ENCODE results near the gene CDK19. TPM values are rescaled to one million over a fixed set of nuclear protein-coding genes. Genes with fewer than 3 reads are reported as not detected.

The CDK19 gene
- polyA plus RNA-seq, 6 donors from 2014 or later = 0.51 to 5.4 (median 3.9) TPM

DNA sequence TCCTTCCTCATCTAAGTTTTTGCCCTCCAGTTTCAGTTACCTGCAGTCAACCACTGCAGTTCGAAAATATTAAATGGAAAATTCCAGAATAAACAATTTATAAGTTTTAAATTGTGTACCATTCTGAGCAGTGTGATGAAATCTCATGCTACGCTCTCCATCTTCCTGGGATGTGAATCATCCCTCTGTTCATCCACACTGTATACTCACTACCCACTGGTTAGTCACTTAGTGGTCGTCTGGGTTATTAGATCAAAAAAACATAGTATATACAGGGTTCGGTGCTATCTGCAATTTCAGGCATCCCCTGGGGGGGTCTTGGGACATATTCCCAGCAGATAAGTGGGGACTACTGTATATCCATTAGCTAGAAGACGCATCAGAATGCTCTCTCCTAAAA lies 186.9 kb downstream of the CDK19 start:
- Mint-ChIP-seq H3K27me3 (no peaks in the 10 kb centered on the region), H3K36me3 (peaks cover 0 to 25% of the 10 kb centered on the region in 2 donors), H3K9me3 (no peaks in the 10 kb centered on the region), H3K27ac (no peak overlapping the region), H3K4me3 (no peak overlapping the region), H3K4me1 (peaks cover 0 to 9% (median 0%) of the 10 kb centered on the region in 3 donors)
- DNase-seq (no peak), ATAC-seq (ENCODE audit: low read depth in 2 of 2) (no peak)

- no peak overlapping the region for H3K27ac Mint-ChIP-seq
- DNase-seq (no peak), ATAC-seq (ENCODE audit: low read depth in 2 of 2) (no peak)
- no peaks in the 10 kb centered on the region for H3K27me3 Mint-ChIP-seq
- peaks cover 0 to 9% (median 0%) of the 10 kb centered on the region in 3 donors for H3K4me1 Mint-ChIP-seq
- no peaks in the 10 kb centered on the region for H3K9me3 Mint-ChIP-seq
- no peak overlapping the region for H3K4me3 Mint-ChIP-seq
- peaks cover 13 to 35% of the 10 kb centered on the region in 2 donors for H3K36me3 Mint-ChIP-seq
These were observed 188.8 kb downstream of the CDK19 start for GRCh38 chr6:110626442-110626841.

DNA sequence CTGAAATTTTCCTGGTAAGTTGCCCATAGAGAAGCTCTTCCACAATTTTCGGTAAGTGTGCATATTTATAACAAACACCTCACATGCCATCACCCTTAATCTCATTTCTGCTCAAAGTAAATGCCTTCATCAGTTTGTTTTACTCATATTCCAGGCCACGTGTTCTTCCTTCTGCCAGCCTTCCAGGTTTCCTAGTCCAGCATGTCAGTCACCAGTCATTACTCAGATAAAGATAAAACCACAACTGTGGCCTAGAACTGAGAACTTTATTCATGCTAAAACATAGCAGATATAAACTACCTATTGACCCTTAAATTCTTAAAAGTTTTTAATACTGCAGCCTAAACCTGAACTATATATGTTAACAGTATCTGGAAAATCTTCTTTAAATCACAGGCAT lies 189.4 kb downstream of the CDK19 start:
- Mint-ChIP-seq H3K27me3 (no peaks in the 10 kb centered on the region), H3K27ac (no peak overlapping the region), H3K36me3 (peaks cover 17 to 35% of the 10 kb centered on the region in 2 donors), H3K4me1 (peaks cover 0 to 9% (median 0%) of the 10 kb centered on the region in 3 donors), H3K4me3 (no peak overlapping the region), H3K9me3 (no peaks in the 10 kb centered on the region)
- ATAC-seq (ENCODE audit: low read depth in 2 of 2) (no peak), DNase-seq (no peak)

DNA sequence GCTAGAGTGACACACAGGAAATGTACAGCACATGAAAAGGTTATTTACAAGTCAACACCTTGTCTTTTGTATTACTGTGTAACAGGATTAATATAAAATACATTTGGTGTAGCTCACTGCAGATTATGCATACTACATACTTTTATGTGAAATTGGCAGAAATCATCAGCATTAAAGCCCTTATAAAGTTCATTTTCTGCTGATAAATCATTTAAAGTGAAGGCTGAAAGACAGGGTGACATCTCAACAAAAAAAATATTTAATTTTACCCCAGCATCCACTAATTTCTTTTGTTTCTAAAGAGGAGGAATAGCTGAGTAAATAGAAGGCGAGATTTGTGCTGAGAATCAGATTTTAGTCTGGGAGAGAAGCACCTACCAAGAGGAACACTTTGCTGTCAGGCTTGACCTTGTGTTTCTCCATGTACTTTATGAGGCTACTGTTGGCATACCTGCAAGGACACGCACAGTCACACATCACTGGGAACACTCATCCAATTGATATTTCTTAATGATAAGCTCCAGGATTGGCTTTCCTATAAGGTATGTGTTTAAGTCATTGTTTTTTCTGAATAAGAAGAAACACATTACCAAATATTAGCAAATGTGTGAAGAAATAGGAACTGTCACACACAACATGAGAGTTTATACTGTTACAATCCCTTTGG lies 192.2 kb downstream of the CDK19 start:
- H3K27ac Mint-ChIP-seq = no peak overlapping the region
- H3K4me1 Mint-ChIP-seq = peaks cover 0 to 5% (median 2%) of the 10 kb centered on the region in 3 donors
- H3K27me3 Mint-ChIP-seq = no peaks in the 10 kb centered on the region
- DNase-seq (no peak), ATAC-seq (ENCODE audit: low read depth in 2 of 2) (no peak)
- no peak overlapping the region for H3K4me3 Mint-ChIP-seq
- H3K36me3 Mint-ChIP-seq = peaks cover 38 to 41% of the 10 kb centered on the region in 2 donors
- no peaks in the 10 kb centered on the region for H3K9me3 Mint-ChIP-seq

DNA sequence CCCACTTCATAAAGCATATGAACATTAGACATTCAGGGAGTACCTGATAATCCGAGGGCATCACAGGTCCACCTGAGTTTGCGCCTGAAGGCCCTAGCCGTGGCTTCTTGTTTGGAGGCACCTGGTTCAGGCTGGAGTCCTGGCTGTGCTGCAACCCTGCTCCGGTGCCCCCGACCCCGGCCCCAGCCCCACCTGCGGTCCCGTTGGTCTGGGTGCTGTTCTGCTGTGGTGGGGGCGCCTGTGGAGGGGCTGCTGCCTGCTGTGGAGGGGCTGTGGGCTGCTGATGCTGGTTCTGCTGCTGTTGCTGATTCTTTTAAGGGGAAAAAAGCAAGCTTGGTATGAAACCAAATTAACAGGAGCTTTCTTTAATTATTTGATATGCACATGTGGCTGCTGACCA lies 194.2 kb downstream of the CDK19 start:
- no peak for ATAC-seq (ENCODE audit: low read depth in 2 of 2)
- no peaks in the 10 kb centered on the region for H3K27me3 Mint-ChIP-seq
- H3K36me3 Mint-ChIP-seq = peaks cover 42 to 43% of the 10 kb centered on the region in 2 donors
- H3K4me1 Mint-ChIP-seq = peaks cover 0 to 6% (median 5%) of the 10 kb centered on the region in 3 donors
- H3K4me3 Mint-ChIP-seq = no peak overlapping the region
- H3K9me3 Mint-ChIP-seq = no peaks in the 10 kb centered on the region
- no peak for DNase-seq
- no peak overlapping the region for H3K27ac Mint-ChIP-seq

DNA sequence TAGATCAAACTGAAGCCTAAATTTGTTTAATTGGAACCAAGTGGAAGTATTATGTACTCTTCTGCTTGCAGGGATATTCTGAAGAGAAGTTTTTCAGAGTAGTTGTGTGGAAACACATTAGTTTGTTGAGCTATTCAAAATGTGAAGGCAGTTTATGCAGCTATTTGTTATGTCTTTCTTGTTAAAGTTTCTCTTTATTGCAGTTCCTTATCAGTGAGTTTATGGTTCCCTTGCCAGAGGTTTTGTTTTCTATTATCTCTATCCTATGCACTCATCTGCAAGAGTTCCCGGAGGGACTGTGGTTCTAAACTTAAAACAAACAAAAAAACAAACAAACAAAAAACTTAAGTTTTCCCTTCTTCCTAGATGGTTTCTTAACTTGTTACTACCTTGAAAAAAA lies 195.2 kb downstream of the CDK19 start:
- Mint-ChIP-seq H3K4me1 (peaks cover 0 to 6% (median 5%) of the 10 kb centered on the region in 3 donors), H3K27me3 (no peaks in the 10 kb centered on the region), H3K36me3 (peaks cover 33 to 43% of the 10 kb centered on the region in 2 donors), H3K4me3 (no peak overlapping the region), H3K9me3 (no peaks in the 10 kb centered on the region), H3K27ac (peak overlapping the region in 2 of 6 donors; percentile 13 to 32)
- ATAC-seq (ENCODE audit: low read depth in 2 of 2) (no peak), DNase-seq (no peak)

GRCh38 chr6:110619275-110619908 lies 195.9 kb downstream of the CDK19 start:
- Mint-ChIP-seq H3K27ac (peak overlapping the region in 3 of 6 donors; percentile 44 to 84 (median 46)), H3K4me3 (no peak overlapping the region), H3K36me3 (peaks cover 27 to 43% of the 10 kb centered on the region in 2 donors), H3K27me3 (no peaks in the 10 kb centered on the region), H3K4me1 (peaks cover 0 to 6% (median 5%) of the 10 kb centered on the region in 3 donors), H3K9me3 (no peaks in the 10 kb centered on the region)
- no peak for ATAC-seq (ENCODE audit: low read depth in 2 of 2)
- DNase-seq = no peak

- no peak overlapping the region for H3K4me3 Mint-ChIP-seq
- ATAC-seq (ENCODE audit: low read depth in 2 of 2) = no peak
- peaks cover 24 to 43% of the 10 kb centered on the region in 2 donors for H3K36me3 Mint-ChIP-seq
- peaks cover 0 to 6% (median 5%) of the 10 kb centered on the region in 3 donors for H3K4me1 Mint-ChIP-seq
- no peak for DNase-seq
- no peaks in the 10 kb centered on the region for H3K27me3 Mint-ChIP-seq
- H3K27ac Mint-ChIP-seq = peak overlapping the region in 5 of 6 donors; percentile 16 to 88 (median 39)
- H3K9me3 Mint-ChIP-seq = no peaks in the 10 kb centered on the region
These were observed 196.5 kb downstream of the CDK19 start for GRCh38 chr6:110618591-110619267.

DNA sequence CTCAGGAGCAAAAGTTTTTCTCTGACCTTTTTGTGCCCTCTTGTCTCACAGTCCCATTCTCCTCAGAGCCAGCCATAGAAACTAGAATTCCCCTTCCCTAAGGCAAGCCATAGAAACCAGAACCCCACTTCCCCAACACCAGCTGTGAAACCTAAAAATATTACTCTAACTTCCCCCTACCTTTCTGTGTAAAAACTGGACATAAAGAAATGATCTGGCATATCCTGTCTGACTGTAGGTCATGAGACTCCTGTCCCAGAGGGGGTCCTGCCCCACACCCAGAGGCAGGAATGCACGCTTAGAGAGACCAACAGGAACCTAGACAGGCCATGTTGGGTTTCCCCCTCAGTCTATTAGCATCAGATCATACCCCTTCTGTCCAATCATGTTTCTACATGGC lies 198.2 kb downstream of the CDK19 start:
- peaks cover 0 to 6% (median 5%) of the 10 kb centered on the region in 3 donors for H3K4me1 Mint-ChIP-seq
- H3K27ac Mint-ChIP-seq = peak overlapping the region in 2 of 6 donors; percentile 44 to 77
- H3K9me3 Mint-ChIP-seq = no peaks in the 10 kb centered on the region
- no peak overlapping the region for H3K4me3 Mint-ChIP-seq
- peaks cover 16 to 36% of the 10 kb centered on the region in 2 donors for H3K36me3 Mint-ChIP-seq
- no peak for ATAC-seq (ENCODE audit: low read depth in 2 of 2)
- no peak for DNase-seq
- H3K27me3 Mint-ChIP-seq = no peaks in the 10 kb centered on the region

- Mint-ChIP-seq H3K9me3 (no peaks in the 10 kb centered on the region), H3K27me3 (no peaks in the 10 kb centered on the region), H3K36me3 (peaks cover 14 to 25% of the 10 kb centered on the region in 2 donors), H3K4me3 (no peak overlapping the region), H3K4me1 (peaks cover 0 to 6% (median 5%) of the 10 kb centered on the region in 3 donors), H3K27ac (peak overlapping the region in 1 of 6 donors; percentile 75)
- ATAC-seq (ENCODE audit: low read depth in 2 of 2) = no peak
- no peak for DNase-seq
These were observed 199.5 kb downstream of the CDK19 start for GRCh38 chr6:110615722-110616121.

- no peak overlapping the region for H3K27ac Mint-ChIP-seq
- H3K9me3 Mint-ChIP-seq = no peaks in the 10 kb centered on the region
- no peaks in the 10 kb centered on the region for H3K27me3 Mint-ChIP-seq
- peaks cover 0 to 6% (median 5%) of the 10 kb centered on the region in 3 donors for H3K4me1 Mint-ChIP-seq
- DNase-seq (no peak), ATAC-seq (ENCODE audit: low read depth in 2 of 2) (no peak)
- H3K36me3 Mint-ChIP-seq = peaks cover 14% of the 10 kb centered on the region in 2 donors
- H3K4me3 Mint-ChIP-seq = no peak overlapping the region
These were observed 200.7 kb downstream of the CDK19 start for GRCh38 chr6:110614586-110614985.

- Mint-ChIP-seq H3K4me1 (peaks cover 0 to 6% (median 5%) of the 10 kb centered on the region in 3 donors), H3K27ac (no peak overlapping the region), H3K27me3 (no peaks in the 10 kb centered on the region), H3K9me3 (no peaks in the 10 kb centered on the region), H3K36me3 (peaks cover 11 to 14% of the 10 kb centered on the region in 2 donors), H3K4me3 (no peak overlapping the region)
- DNase-seq (no peak), ATAC-seq (ENCODE audit: low read depth in 2 of 2) (no peak)
These were observed 201.2 kb downstream of the CDK19 start for GRCh38 chr6:110614106-110614505.

- H3K27ac Mint-ChIP-seq = peak overlapping the region in 1 of 6 donors; percentile 40
- H3K9me3 Mint-ChIP-seq = no peaks in the 10 kb centered on the region
- H3K36me3 Mint-ChIP-seq = peaks cover 5 to 7% of the 10 kb centered on the region in 2 donors
- no peak for ATAC-seq (ENCODE audit: low read depth in 2 of 2)
- H3K4me1 Mint-ChIP-seq = peaks cover 0 to 5% (median under 1%) of the 10 kb centered on the region in 3 donors
- no peaks in the 10 kb centered on the region for H3K27me3 Mint-ChIP-seq
- DNase-seq = no peak
- no peak overlapping the region for H3K4me3 Mint-ChIP-seq
These were observed 201.9 kb downstream of the CDK19 start for GRCh38 chr6:110613356-110613755.

All from naive B cell (primary cell).